ENCODE measurements around the gene RNU11. TPM values are rescaled to one million over a fixed set of nuclear protein-coding genes. Genes with fewer than 3 reads are reported as not detected.
"Not testable (repeated sequence)": the region's sequence is repeated elsewhere in the genome, so short reads cannot be mapped to it uniquely, and the experiment has no call there.

The RNU11 gene
- total RNA-seq, 2 donors from 2014 or later, result not detected

GRCh38 chr1:28653870-28654269 is 5.5 kb downstream of the RNU11 start:
- DNase-seq (peak in 1 of 2 donors; percentile 52), ATAC-seq (peak; percentile 47)
- intact Hi-C loops (cut with DNase I, micrococcal nuclease), result not testable (repeated sequence)

GRCh38 chr1:28655448-28656311 is 7.3 kb downstream of the RNU11 start:
- peak; percentile 68 for ATAC-seq
- intact Hi-C loops (cut with DNase I, micrococcal nuclease); DNase-seq: not testable (repeated sequence)

GRCh38 chr1:28656335-28656734 is 7.9 kb downstream of the RNU11 start:
- intact Hi-C loops (cut with DNase I, micrococcal nuclease), result no loop called here
- no peak for ATAC-seq
- DNase-seq, result no peak

- intact Hi-C loops (cut with DNase I, micrococcal nuclease), result no loop called here
- ATAC-seq (no peak), DNase-seq (no peak)
These were observed 15.6 kb downstream of the RNU11 start for GRCh38 chr1:28663871-28664470.

GRCh38 chr1:28666806-28667205 is 18.4 kb downstream of the RNU11 start:
- intact Hi-C loops (cut with DNase I, micrococcal nuclease), result no loop called here
- DNase-seq (no peak), ATAC-seq (no peak)

GRCh38 chr1:28668191-28668955 is 20.0 kb downstream of the RNU11 start, which contains the start of gene GMEB1:
GMEB1 (plus strand) TSS chr1:28668784; CDS start chr1:28683613, 14,829 bp downstream.
- ATAC-seq, result peak; percentile 90
- intact Hi-C loops (cut with DNase I, micrococcal nuclease), result no loop called here
- peak; percentile 80 to 89 for DNase-seq

- peak; percentile 41 to 74 for DNase-seq
- ATAC-seq, result peak; percentile 81
- intact Hi-C loops (cut with DNase I, micrococcal nuclease), result no loop called here
These were observed 20.7 kb downstream of the RNU11 start for GRCh38 chr1:28668956-28669723.

- ATAC-seq (no peak), DNase-seq (no peak)
- intact Hi-C loops (cut with DNase I, micrococcal nuclease), result no loop called here
These were observed 22.9 kb downstream of the RNU11 start for GRCh38 chr1:28671254-28671780.

- ATAC-seq; DNase-seq; intact Hi-C loops (cut with DNase I, micrococcal nuclease): not testable (repeated sequence)
These were observed 24.6 kb downstream of the RNU11 start for GRCh38 chr1:28672971-28673370.

GRCh38 chr1:28675924-28676257 is 27.5 kb downstream of the RNU11 start:
- intact Hi-C loops (cut with DNase I, micrococcal nuclease), result no loop called here
- DNase-seq (no peak), ATAC-seq (no peak)

GRCh38 chr1:28680151-28680550 is 31.8 kb downstream of the RNU11 start:
- no peak for ATAC-seq
- DNase-seq, result no peak
- intact Hi-C loops (cut with DNase I, micrococcal nuclease), result no loop called here

- intact Hi-C loops (cut with DNase I, micrococcal nuclease), result no loop called here
- DNase-seq (no peak), ATAC-seq (no peak)
These were observed 34.4 kb downstream of the RNU11 start for GRCh38 chr1:28682840-28683239.

GRCh38 chr1:28684937-28685336 is 36.5 kb downstream of the RNU11 start:
- ATAC-seq (no peak), DNase-seq (no peak)
- intact Hi-C loops (cut with DNase I, micrococcal nuclease), result no loop called here

- DNase-seq; ATAC-seq; intact Hi-C loops (cut with DNase I, micrococcal nuclease): not testable (repeated sequence)
These were observed 43.2 kb downstream of the RNU11 start for GRCh38 chr1:28691627-28692026.

Other genes starting within 250 kb of the RNU11 start
- gene RCC1, start 142.6 kb upstream of the RNU11 start, total RNA-seq, result 10 to 100 TPM; 22.1 to 34.8 TPM
- 10 to 100 TPM; 14.7 to 18.3 TPM for gene TRNAU1AP, start 95.5 kb upstream of the RNU11 start, total RNA-seq
- 1 to 10 TPM; 3.0 to 4.7 TPM for gene RAB42, start 56.3 kb upstream of the RNU11 start, total RNA-seq
- gene TAF12, start 5.5 kb upstream of the RNU11 start, total RNA-seq, result 10 to 100 TPM; 14.7 to 15.2 TPM
- gene GMEB1, start 20.2 kb downstream of the RNU11 start, total RNA-seq, result 10 to 100 TPM; 12.4 to 13.3 TPM
- gene YTHDF2, start 88.3 kb downstream of the RNU11 start, total RNA-seq, result 10 to 100 TPM; 59.4 to 64.9 TPM
- under 1 TPM; 0.08 to 0.09 TPM for gene OPRD1, start 163.6 kb downstream of the RNU11 start, total RNA-seq